ENCODE data around the gene KRTAP27-1.

KRTAP27-1 gene

GRCh38 chr21:30355906-30356305, 18.4 kb upstream of the KRTAP27-1 start:
- no peaks in the 10 kb centered on the region for H4K20me1 ChIP-seq (ENCODE audit: control insufficient read depth, insufficient read depth, low read depth, low read length)
- H3K79me2 ChIP-seq (ENCODE audit: control insufficient read depth, low read length) = no peaks in the 10 kb centered on the region
- no peaks in the 10 kb centered on the region for H3K36me3 ChIP-seq (ENCODE audit: control insufficient read depth, low read length)
- no peak overlapping the region for H3K27ac ChIP-seq (ENCODE audit: low read depth, low read length)
- H3K9me3 ChIP-seq (ENCODE audit: control insufficient read depth, insufficient read depth, low read length) = no peaks in the 10 kb centered on the region
- H3K9me2 ChIP-seq (replicated peaks; ENCODE audit: control insufficient read depth, low read length) = no peaks in the 10 kb centered on the region
- H3K4me3 ChIP-seq (ENCODE audit: low read length) = no peak overlapping the region
- TF ChIP-seq EZH2phosphoT487 (IDR thresholded peaks at IDR 0.05; ENCODE audit: borderline replicate concordance, low read length) (no peak), CTCF (IDR thresholded peaks at IDR 0.05; ENCODE audit: low read depth, low read length, poor library complexity, severe bottlenecking) (no peak)
- no peaks in the 10 kb centered on the region for H3K4me1 ChIP-seq (ENCODE audit: control insufficient read depth, low read length)
- H3F3A ChIP-seq (ENCODE audit: control insufficient read depth, insufficient read depth) = no peaks in the 10 kb centered on the region
- H3K4me2 ChIP-seq (ENCODE audit: low read length) = no peak overlapping the region
- H3K27me3 ChIP-seq (ENCODE audit: control insufficient read depth, low read length) = no peaks in the 10 kb centered on the region

GRCh38 chr21:30354308-30355005, 17.0 kb upstream of the KRTAP27-1 start:
- no peak overlapping the region for H3K27ac ChIP-seq (ENCODE audit: low read depth, low read length)
- H3K79me2 ChIP-seq (ENCODE audit: control insufficient read depth, low read length) = no peaks in the 10 kb centered on the region
- no peaks in the 10 kb centered on the region for H4K20me1 ChIP-seq (ENCODE audit: control insufficient read depth, insufficient read depth, low read depth, low read length)
- TF ChIP-seq EZH2phosphoT487 (IDR thresholded peaks at IDR 0.05; ENCODE audit: borderline replicate concordance, low read length) (no peak), CTCF (IDR thresholded peaks at IDR 0.05; ENCODE audit: low read depth, low read length, poor library complexity, severe bottlenecking) (no peak)
- H3K27me3 ChIP-seq (ENCODE audit: control insufficient read depth, low read length) = no peaks in the 10 kb centered on the region
- no peaks in the 10 kb centered on the region for H3F3A ChIP-seq (ENCODE audit: control insufficient read depth, insufficient read depth)
- no peaks in the 10 kb centered on the region for H3K9me2 ChIP-seq (replicated peaks; ENCODE audit: control insufficient read depth, low read length)
- H3K36me3 ChIP-seq (ENCODE audit: control insufficient read depth, low read length) = no peaks in the 10 kb centered on the region
- no peaks in the 10 kb centered on the region for H3K4me1 ChIP-seq (ENCODE audit: control insufficient read depth, low read length)
- H3K9me3 ChIP-seq (ENCODE audit: control insufficient read depth, insufficient read depth, low read length) = no peaks in the 10 kb centered on the region
- no peak overlapping the region for H3K4me3 ChIP-seq (ENCODE audit: low read length)
- no peak overlapping the region for H3K4me2 ChIP-seq (ENCODE audit: low read length)

GRCh38 chr21:30351534-30351933, 14.0 kb upstream of the KRTAP27-1 start:
- TF ChIP-seq CTCF (IDR thresholded peaks at IDR 0.05; ENCODE audit: low read depth, low read length, poor library complexity, severe bottlenecking) (no peak), EZH2phosphoT487 (IDR thresholded peaks at IDR 0.05; ENCODE audit: borderline replicate concordance, low read length) (no peak)

More at GRCh38 chr21:30351534-30351933, 14.0 kb upstream of the KRTAP27-1 start:
- no peaks in the 10 kb centered on the region for H3K9me3 ChIP-seq (ENCODE audit: control insufficient read depth, insufficient read depth, low read length)
- no peaks in the 10 kb centered on the region for H3K79me2 ChIP-seq (ENCODE audit: control insufficient read depth, low read length)
- no peak overlapping the region for H3K4me2 ChIP-seq (ENCODE audit: low read length)
- H3K27ac ChIP-seq (ENCODE audit: low read depth, low read length) = no peak overlapping the region
- no peak overlapping the region for H3K4me3 ChIP-seq (ENCODE audit: low read length)
- H3K4me1 ChIP-seq (ENCODE audit: control insufficient read depth, low read length) = no peaks in the 10 kb centered on the region
- H3F3A ChIP-seq (ENCODE audit: control insufficient read depth, insufficient read depth) = no peaks in the 10 kb centered on the region
- no peaks in the 10 kb centered on the region for H3K27me3 ChIP-seq (ENCODE audit: control insufficient read depth, low read length)
- H3K36me3 ChIP-seq (ENCODE audit: control insufficient read depth, low read length) = no peaks in the 10 kb centered on the region
- H4K20me1 ChIP-seq (ENCODE audit: control insufficient read depth, insufficient read depth, low read depth, low read length) = no peaks in the 10 kb centered on the region
- H3K9me2 ChIP-seq (replicated peaks; ENCODE audit: control insufficient read depth, low read length) = no peaks in the 10 kb centered on the region
